Measurements from ENCODE around the gene WDTC1.
A peak's percentile ranks its signal among the peaks of the same experiment; 100 is the strongest.

The WDTC1 gene

GRCh38 chr1:27321813-27322568 lies 87.6 kb downstream of the WDTC1 start, which contains the start of gene TMEM222:
Gene TMEM222 (plus strand): TSS chr1:27322163. CDS start chr1:27322198, 35 bp downstream.
- Histone ChIP-seq H3K36me3 (replicated peaks; ENCODE audit: insufficient read depth, low read length) (no peaks in the 10 kb centered on the region; the same call in 1 of the 2 replicates), H3K27me3 (replicated peaks; ENCODE audit: insufficient read depth, low read length) (peaks cover 6% of the 10 kb centered on the region; the same call in 1 of the 2 replicates), H3K4me1 (ENCODE audit: low read length) (peaks cover 8% of the 10 kb centered on the region; the same call in 1 of the 2 replicates), H2AFZ (ENCODE audit: low read length) (peak within 1 kb of the TSS; percentile 89), H3K9ac (ENCODE audit: low read length) (peak within 1 kb of the TSS; percentile 92), H4K20me1 (ENCODE audit: insufficient read depth, low read length) (no peaks in the 10 kb centered on the region), H3F3A (ENCODE audit: insufficient read depth, low read length) (0 out of 2 replicates have a peak, but pooled peaks cover 5% of the 10 kb centered on the region), H3K79me2 (ENCODE audit: low read length) (peaks cover 49% of the 10 kb centered on the region), H3K9me3 (replicated peaks; ENCODE audit: insufficient read depth, low read length) (no peaks in the 10 kb centered on the region), H3K4me3 (ENCODE audit: low read length) (peak within 1 kb of the TSS; percentile 91), H3K27ac (ENCODE audit: low read length) (peak within 1 kb of the TSS; percentile 61; the same call in 1 of the 2 replicates), H3K9me2 (replicated peaks; ENCODE audit: insufficient read depth, low read length) (no peaks in the 10 kb centered on the region), H3K4me2 (ENCODE audit: low read depth, low read length) (peak within 1 kb of the TSS; percentile 93)
- TF ChIP-seq EZH2phosphoT487 (IDR thresholded peaks at IDR 0.05; ENCODE audit: low read length) = no peak
- TF ChIP-seq EZH2 (optimal IDR thresholded peaks at IDR 0.05; ENCODE audit: low read depth, low read length) = no peak
- no peak for TF ChIP-seq CTCF (IDR thresholded peaks at IDR 0.05; ENCODE audit: low read length)
- peak; percentile 97 for DNase-seq

- Histone ChIP-seq H2AFZ (ENCODE audit: low read length) (peak overlapping the region; percentile 77), H3K27me3 (replicated peaks; ENCODE audit: insufficient read depth, low read length) (peaks cover 6% of the 10 kb centered on the region; the same call in 1 of the 2 replicates), H3K36me3 (replicated peaks; ENCODE audit: insufficient read depth, low read length) (no peaks in the 10 kb centered on the region; the same call in 1 of the 2 replicates), H3K79me2 (ENCODE audit: low read length) (peaks cover 55% of the 10 kb centered on the region), H3K4me2 (ENCODE audit: low read depth, low read length) (peak overlapping the region; percentile 93), H3K9ac (ENCODE audit: low read length) (peak overlapping the region; percentile 92), H3K9me2 (replicated peaks; ENCODE audit: insufficient read depth, low read length) (no peaks in the 10 kb centered on the region), H3K4me3 (ENCODE audit: low read length) (peak overlapping the region; percentile 91), H3F3A (ENCODE audit: insufficient read depth, low read length) (0 out of 2 replicates have a peak, but pooled peaks cover 5% of the 10 kb centered on the region), H4K20me1 (ENCODE audit: insufficient read depth, low read length) (no peaks in the 10 kb centered on the region), H3K4me1 (ENCODE audit: low read length) (peaks cover 8% of the 10 kb centered on the region; the same call in 1 of the 2 replicates), H3K9me3 (replicated peaks; ENCODE audit: insufficient read depth, low read length) (no peaks in the 10 kb centered on the region), H3K27ac (ENCODE audit: low read length) (peak overlapping the region; percentile 61; the same call in 1 of the 2 replicates)
- DNase-seq = peak; percentile 13
- TF ChIP-seq CTCF (IDR thresholded peaks at IDR 0.05; ENCODE audit: low read length) (no peak), EZH2 (optimal IDR thresholded peaks at IDR 0.05; ENCODE audit: low read depth, low read length) (no peak), EZH2phosphoT487 (IDR thresholded peaks at IDR 0.05; ENCODE audit: low read length) (no peak)
Observed at GRCh38 chr1:27322569-27323240, 88.3 kb downstream of the WDTC1 start.

- Histone ChIP-seq H3K27me3 (replicated peaks; ENCODE audit: insufficient read depth, low read length) (no peaks in the 10 kb centered on the region), H3K27ac (ENCODE audit: low read length) (no peak overlapping the region), H3K4me1 (ENCODE audit: low read length) (peaks cover 8% of the 10 kb centered on the region; the same call in 1 of the 2 replicates), H3K9me3 (replicated peaks; ENCODE audit: insufficient read depth, low read length) (no peaks in the 10 kb centered on the region), H3F3A (ENCODE audit: insufficient read depth, low read length) (0 out of 2 replicates have a peak, but pooled peaks cover 5% of the 10 kb centered on the region), H3K4me3 (ENCODE audit: low read length) (no peak overlapping the region), H2AFZ (ENCODE audit: low read length) (no peak overlapping the region), H4K20me1 (ENCODE audit: insufficient read depth, low read length) (no peaks in the 10 kb centered on the region), H3K4me2 (ENCODE audit: low read depth, low read length) (no peak overlapping the region), H3K9ac (ENCODE audit: low read length) (no peak overlapping the region), H3K36me3 (replicated peaks; ENCODE audit: insufficient read depth, low read length) (no peaks in the 10 kb centered on the region; the same call in 1 of the 2 replicates), H3K79me2 (ENCODE audit: low read length) (peaks cover 77% of the 10 kb centered on the region), H3K9me2 (replicated peaks; ENCODE audit: insufficient read depth, low read length) (no peaks in the 10 kb centered on the region)
- DNase-seq = no peak
- no peak for TF ChIP-seq CTCF (IDR thresholded peaks at IDR 0.05; ENCODE audit: low read length)
- no peak for TF ChIP-seq EZH2 (optimal IDR thresholded peaks at IDR 0.05; ENCODE audit: low read depth, low read length)
- TF ChIP-seq EZH2phosphoT487 (IDR thresholded peaks at IDR 0.05; ENCODE audit: low read length) = no peak
Observed at GRCh38 chr1:27325286-27325685, 90.9 kb downstream of the WDTC1 start.

Data from MM.1S (cell line).